ENCODE results near the gene NOC2L.
A peak's percentile ranks its signal among the peaks of the same experiment; 100 is the strongest.

Gene NOC2L

GRCh38 chr1:958823-959730, at the start of gene NOC2L:
TSS of gene NOC2L (minus strand) at chr1:959256. CDS start at chr1:959240, 16 bp downstream.
- peak within 1 kb of the TSS; percentile 97 for H3K4me3 ChIP-seq (ENCODE audit: low read depth, low read length)
- in situ Hi-C loops (cut with HindIII; ENCODE audit: low pct_ligation_motif_present, low sequenced_read_pairs) = no loop called here
- peak within 1 kb of the TSS; percentile 65 for H3K27ac ChIP-seq
- peak; percentile 81 for DNase-seq
- TF ChIP-seq CTCF (IDR thresholded peaks at IDR 0.05; ENCODE audit: low read depth, low read length, missing control alignments) = no peak
- peaks cover 41% of the 10 kb centered on the region for H3K36me3 ChIP-seq (replicated peaks)
- no peaks in the 10 kb centered on the region for H3K27me3 ChIP-seq (replicated peaks)

GRCh38 chr1:1006305-1007159, 47.5 kb upstream of the NOC2L start:
- H3K4me3 ChIP-seq (ENCODE audit: low read depth, low read length) = no peak overlapping the region
- TF ChIP-seq CTCF (IDR thresholded peaks at IDR 0.05; ENCODE audit: low read depth, low read length, missing control alignments) = no peak
- in situ Hi-C loops (cut with HindIII; ENCODE audit: low pct_ligation_motif_present, low sequenced_read_pairs) = no loop called here
- H3K27me3 ChIP-seq (replicated peaks) = no peaks in the 10 kb centered on the region
- no peaks in the 10 kb centered on the region for H3K36me3 ChIP-seq (replicated peaks)
- no peak overlapping the region for H3K27ac ChIP-seq
- no peak for DNase-seq

DNA sequence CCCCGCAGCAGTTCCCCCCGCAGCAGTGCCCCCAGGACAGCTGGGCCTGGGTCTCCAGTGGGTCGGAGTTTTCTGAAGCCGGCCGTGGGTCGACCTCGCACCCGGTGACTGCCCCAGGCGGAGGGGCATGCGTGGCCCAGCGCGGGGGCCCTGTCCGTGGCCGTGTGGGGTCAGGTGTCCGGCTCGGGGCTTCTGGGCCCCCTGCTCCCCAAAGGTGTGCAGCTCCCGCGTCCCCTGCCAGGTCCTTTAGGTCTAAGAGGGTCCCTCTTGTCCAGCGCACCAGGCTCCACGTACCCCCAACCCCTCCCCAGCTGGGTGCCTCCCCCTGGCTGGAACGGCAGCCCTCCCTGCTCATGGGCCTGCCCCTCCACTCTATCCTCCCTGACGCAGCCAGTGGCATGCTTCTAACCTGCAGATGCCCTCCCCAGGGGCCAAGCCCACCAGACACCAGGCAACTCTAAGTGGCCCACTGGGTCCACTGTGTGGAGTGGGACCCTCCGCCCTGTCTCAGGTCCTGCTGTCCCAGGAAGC, 46.8 kb upstream of the NOC2L start:
- DNase-seq = no peak
- in situ Hi-C loops (cut with HindIII; ENCODE audit: low pct_ligation_motif_present, low sequenced_read_pairs) = no loop called here
- TF ChIP-seq CTCF (IDR thresholded peaks at IDR 0.05; ENCODE audit: low read depth, low read length, missing control alignments) = no peak

GRCh38 chr1:1004780-1005697, 46.0 kb upstream of the NOC2L start:
- Histone ChIP-seq H3K36me3 (replicated peaks) (no peaks in the 10 kb centered on the region), H3K4me3 (ENCODE audit: low read depth, low read length) (no peak overlapping the region), H3K27ac (no peak overlapping the region), H3K27me3 (replicated peaks) (no peaks in the 10 kb centered on the region)
- in situ Hi-C loops (cut with HindIII; ENCODE audit: low pct_ligation_motif_present, low sequenced_read_pairs) = no loop called here
- no peak for DNase-seq
- no peak for TF ChIP-seq CTCF (IDR thresholded peaks at IDR 0.05; ENCODE audit: low read depth, low read length, missing control alignments)

More for the DNA sequence above, 46.8 kb upstream of the NOC2L start:
- no peaks in the 10 kb centered on the region for H3K36me3 ChIP-seq (replicated peaks)
- H3K27ac ChIP-seq = no peak overlapping the region
- no peaks in the 10 kb centered on the region for H3K27me3 ChIP-seq (replicated peaks)
- H3K4me3 ChIP-seq (ENCODE audit: low read depth, low read length) = no peak overlapping the region

- H3K4me3 ChIP-seq (ENCODE audit: low read depth, low read length) = no peak overlapping the region
- no peak for DNase-seq
- no peak for TF ChIP-seq CTCF (IDR thresholded peaks at IDR 0.05; ENCODE audit: low read depth, low read length, missing control alignments)
- H3K36me3 ChIP-seq (replicated peaks) = no peaks in the 10 kb centered on the region
- in situ Hi-C loops (cut with HindIII; ENCODE audit: low pct_ligation_motif_present, low sequenced_read_pairs) = no loop called here
- H3K27me3 ChIP-seq (replicated peaks) = no peaks in the 10 kb centered on the region
- no peak overlapping the region for H3K27ac ChIP-seq
Measured at GRCh38 chr1:1004420-1004779, 45.3 kb upstream of the NOC2L start.

Data from brain microvascular endothelial cell (primary cell).